DOHH2 (cell line): ENCODE data around the gene PAX2.

Source experiments
- H3F3A ChIP-seq: fragments of 200-600 bp; sonication (generic), shearing (Covaris generic); 2 replicates; pipeline ENCODE4 v1.6.0; 2016; ENCODE audit warnings: antibody characterized with exemption, mild to moderate bottlenecking; ENCODE audit not compliant: control insufficient read depth, insufficient read depth
- H3K27ac ChIP-seq: fragments of 200-600 bp; sonication (generic); 2 replicates; pipeline ENCODE4 v1.5.1; 2014; ENCODE audit warnings: low read depth, mild to moderate bottlenecking, low read length, moderate library complexity
- H3K27me3 ChIP-seq: fragments of 200-600 bp; sonication (generic); 2 replicates; pipeline ENCODE4 v1.6.1; 2014; ENCODE audit warnings: mild to moderate bottlenecking, low read length, mixed read lengths; ENCODE audit not compliant: control insufficient read depth
- H3K36me3 ChIP-seq: fragments of 200-600 bp; sonication (generic); 2 replicates; pipeline ENCODE4 v1.6.1; 2014; ENCODE audit warnings: mild to moderate bottlenecking, low read length, moderate library complexity, mixed read lengths; ENCODE audit not compliant: control insufficient read depth
- H3K4me1 ChIP-seq: fragments of 200-600 bp; sonication (generic); 2 replicates; pipeline ENCODE4 v1.6.1; 2014; ENCODE audit warnings: mild to moderate bottlenecking, low read length, mixed read lengths; ENCODE audit not compliant: control insufficient read depth
- H3K4me2 ChIP-seq: fragments of 200-600 bp; sonication (generic); 2 replicates; pipeline ENCODE4 v1.6.0; 2014; ENCODE audit warnings: mild to moderate bottlenecking, low read length, moderate library complexity
- H3K4me3 ChIP-seq: fragments of 200-600 bp; sonication (generic); 2 replicates; pipeline ENCODE4 v1.5.1; 2014; ENCODE audit warnings: mild to moderate bottlenecking, low read length, mixed read lengths
- H3K79me2 ChIP-seq: fragments of 200-600 bp; sonication (generic); 2 replicates; pipeline ENCODE4 v1.6.1; 2014; ENCODE audit warnings: mild to moderate bottlenecking, low read length, mixed read lengths; ENCODE audit not compliant: control insufficient read depth
- H3K9me2 ChIP-seq: fragments of 200-600 bp; sonication (generic); replicated peaks from 2 replicates; pipeline ENCODE4 v1.6.1; 2014; ENCODE audit warnings: mild to moderate bottlenecking, low read length, mixed read lengths; ENCODE audit not compliant: control insufficient read depth
- H3K9me3 ChIP-seq: fragments of 200-600 bp; sonication (generic); 2 replicates; pipeline ENCODE4 v1.6.1; 2014; ENCODE audit warnings: antibody characterized with exemption, low read length, mixed read lengths; ENCODE audit not compliant: control insufficient read depth, insufficient read depth
- H4K20me1 ChIP-seq: fragments of 200-600 bp; sonication (generic); 2 replicates; pipeline ENCODE4 v1.6.0; 2014; ENCODE audit warnings: low read depth, mild to moderate bottlenecking, antibody characterized with exemption, low read length, moderate library complexity; ENCODE audit not compliant: control insufficient read depth, insufficient read depth
- EZH2phosphoT487 ChIP-seq: fragments of 200-600 bp; sonication (generic); IDR thresholded peaks from 2 replicates; pipeline ENCODE4 v1.6.1; 2017; ENCODE audit warnings: borderline replicate concordance, mild to moderate bottlenecking, antibody characterized with exemption, low read length, moderate library complexity, mixed read lengths
- TF ChIP-seq, protein P1 (sequence below): fragments of 200-600 bp; sonication (generic); IDR thresholded peaks from one replicate; pipeline ENCODE4 v1.5.1; 2014; ENCODE audit warnings: antibody characterized with exemption, mild to moderate bottlenecking, low read depth, low read length; ENCODE audit not compliant: poor library complexity, severe bottlenecking

The PAX2 gene

DNA sequence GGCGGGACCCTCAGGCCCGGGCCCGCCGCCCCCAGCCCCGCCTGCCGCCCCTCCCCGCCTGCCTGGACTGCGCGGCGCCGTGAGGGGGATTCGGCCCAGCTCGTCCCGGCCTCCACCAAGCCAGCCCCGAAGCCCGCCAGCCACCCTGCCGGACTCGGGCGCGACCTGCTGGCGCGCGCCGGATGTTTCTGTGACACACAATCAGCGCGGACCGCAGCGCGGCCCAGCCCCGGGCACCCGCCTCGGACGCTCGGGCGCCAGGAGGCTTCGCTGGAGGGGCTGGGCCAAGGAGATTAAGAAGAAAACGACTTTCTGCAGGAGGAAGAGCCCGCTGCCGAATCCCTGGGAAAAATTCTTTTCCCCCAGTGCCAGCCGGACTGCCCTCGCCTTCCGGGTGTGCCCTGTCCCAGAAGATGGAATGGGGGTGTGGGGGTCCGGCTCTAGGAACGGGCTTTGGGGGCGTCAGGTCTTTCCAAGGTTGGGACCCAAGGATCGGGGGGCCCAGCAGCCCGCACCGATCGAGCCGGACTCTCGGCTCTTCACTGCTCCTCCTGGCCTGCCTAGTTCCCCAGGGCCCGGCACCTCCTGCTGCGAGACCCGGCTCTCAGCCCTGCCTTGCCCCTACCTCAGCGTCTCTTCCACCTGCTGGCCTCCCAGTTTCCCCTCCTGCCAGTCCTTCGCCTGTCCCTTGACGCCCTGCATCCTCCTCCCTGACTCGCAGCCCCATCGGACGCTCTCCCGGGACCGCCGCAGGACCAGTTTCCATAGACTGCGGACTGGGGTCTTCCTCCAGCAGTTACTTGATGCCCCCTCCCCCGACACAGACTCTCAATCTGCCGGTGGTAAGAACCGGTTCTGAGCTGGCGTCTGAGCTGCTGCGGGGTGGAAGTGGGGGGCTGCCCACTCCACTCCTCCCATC lies 82.7 kb downstream of the PAX2 start:
- Histone ChIP-seq H3K4me1 (peaks cover 51% of the 10 kb centered on the region), H3K4me3 (peak overlapping the region; percentile 78), H3K9me3 (no peaks in the 10 kb centered on the region), H3K79me2 (no peaks in the 10 kb centered on the region), H3K36me3 (no peaks in the 10 kb centered on the region), H3F3A (0 out of 2 replicates have a peak, but pooled peaks cover 3% of the 10 kb centered on the region), H3K4me2 (peak overlapping the region; percentile 97), H4K20me1 (no peaks in the 10 kb centered on the region), H3K9me2 (no peaks in the 10 kb centered on the region), H3K27ac (peak overlapping the region; percentile 36), H3K27me3 (peaks cover 80% of the 10 kb centered on the region)
- no peak for TF ChIP-seq EZH2phosphoT487
- TF ChIP-seq, protein P1, sequence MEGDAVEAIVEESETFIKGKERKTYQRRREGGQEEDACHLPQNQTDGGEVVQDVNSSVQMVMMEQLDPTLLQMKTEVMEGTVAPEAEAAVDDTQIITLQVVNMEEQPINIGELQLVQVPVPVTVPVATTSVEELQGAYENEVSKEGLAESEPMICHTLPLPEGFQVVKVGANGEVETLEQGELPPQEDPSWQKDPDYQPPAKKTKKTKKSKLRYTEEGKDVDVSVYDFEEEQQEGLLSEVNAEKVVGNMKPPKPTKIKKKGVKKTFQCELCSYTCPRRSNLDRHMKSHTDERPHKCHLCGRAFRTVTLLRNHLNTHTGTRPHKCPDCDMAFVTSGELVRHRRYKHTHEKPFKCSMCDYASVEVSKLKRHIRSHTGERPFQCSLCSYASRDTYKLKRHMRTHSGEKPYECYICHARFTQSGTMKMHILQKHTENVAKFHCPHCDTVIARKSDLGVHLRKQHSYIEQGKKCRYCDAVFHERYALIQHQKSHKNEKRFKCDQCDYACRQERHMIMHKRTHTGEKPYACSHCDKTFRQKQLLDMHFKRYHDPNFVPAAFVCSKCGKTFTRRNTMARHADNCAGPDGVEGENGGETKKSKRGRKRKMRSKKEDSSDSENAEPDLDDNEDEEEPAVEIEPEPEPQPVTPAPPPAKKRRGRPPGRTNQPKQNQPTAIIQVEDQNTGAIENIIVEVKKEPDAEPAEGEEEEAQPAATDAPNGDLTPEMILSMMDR: no peak

DNA sequence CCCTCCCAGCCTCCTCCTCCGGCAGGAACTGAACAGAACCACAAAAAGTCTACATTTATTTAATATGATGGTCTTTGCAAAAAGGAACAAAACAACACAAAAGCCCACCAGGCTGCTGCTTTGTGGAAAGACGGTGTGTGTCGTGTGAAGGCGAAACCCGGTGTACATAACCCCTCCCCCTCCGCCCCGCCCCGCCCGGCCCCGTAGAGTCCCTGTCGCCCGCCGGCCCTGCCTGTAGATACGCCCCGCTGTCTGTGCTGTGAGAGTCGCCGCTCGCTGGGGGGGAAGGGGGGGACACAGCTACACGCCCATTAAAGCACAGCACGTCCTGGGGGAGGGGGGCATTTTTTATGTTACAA lies 83.3 kb downstream of the PAX2 start:
- Histone ChIP-seq H3K79me2 (no peaks in the 10 kb centered on the region), H3K4me2 (peak overlapping the region; percentile 97), H3K27me3 (peaks cover 75% of the 10 kb centered on the region), H3K9me3 (no peaks in the 10 kb centered on the region), H3F3A (0 out of 2 replicates have a peak, but pooled peaks cover 3% of the 10 kb centered on the region), H3K27ac (peak overlapping the region; percentile 36), H3K36me3 (no peaks in the 10 kb centered on the region), H3K9me2 (no peaks in the 10 kb centered on the region), H3K4me3 (peak overlapping the region; percentile 78), H3K4me1 (peaks cover 51% of the 10 kb centered on the region), H4K20me1 (no peaks in the 10 kb centered on the region)
- TF ChIP-seq, protein P1: no peak
- TF ChIP-seq EZH2phosphoT487: no peak

GRCh38 chr10:100829097-100829870 lies 83.9 kb downstream of the PAX2 start:
- Histone ChIP-seq H3K4me3 (peak overlapping the region; percentile 78), H3K36me3 (no peaks in the 10 kb centered on the region), H3K27me3 (peaks cover 74% of the 10 kb centered on the region)

More at GRCh38 chr10:100829097-100829870, 83.9 kb downstream of the PAX2 start:
- TF ChIP-seq, protein P1: peak; percentile 37
- peak; percentile 98 for TF ChIP-seq EZH2phosphoT487
- Histone ChIP-seq H3K4me2 (peak overlapping the region; percentile 97), H3F3A (0 out of 2 replicates have a peak, but pooled peaks cover 3% of the 10 kb centered on the region), H4K20me1 (no peaks in the 10 kb centered on the region), H3K27ac (no peak overlapping the region), H3K9me2 (no peaks in the 10 kb centered on the region), H3K79me2 (no peaks in the 10 kb centered on the region), H3K9me3 (no peaks in the 10 kb centered on the region), H3K4me1 (peaks cover 51% of the 10 kb centered on the region)
